Mammary epithelial cell (primary cell): ENCODE measurements around the gene PLEKHA7.

ENCODE experiments used
- CTCF ChIP-seq, 2 donors: IDR thresholded peaks in 1 of 2; conservative IDR thresholded peaks in 1 of 2; 2 replicates each; pipeline ENCODE4 v1.5.1; 2011 to 2012; ENCODE audit warnings: inconsistent platforms in 2 of 2, low read length in 2 of 2, mild to moderate bottlenecking in 2 of 2, control low read depth in 1 of 2, low read depth in 1 of 2; ENCODE audit not compliant: insufficient read depth in 1 of 2; ENCODE audit errors: extremely low read depth in 1 of 2
- EZH2 ChIP-seq: IDR thresholded peaks from 2 replicates; pipeline ENCODE4 v1.6.1; 2012; ENCODE audit warnings: low read length, inconsistent platforms, borderline replicate concordance

GRCh38 chr11:16921668-16922067, 92.5 kb downstream of the PLEKHA7 start:
- no peak for TF ChIP-seq CTCF (conservative IDR thresholded peaks at IDR 0.05 in 1 of 2, IDR thresholded peaks at IDR 0.05 in 1 of 2; ENCODE audit: extremely low read depth in 1 of 2, insufficient read depth in 1 of 2, low read depth in 1 of 2, low read length in 2 of 2)
- no peak for TF ChIP-seq EZH2
